NOMO-1 treated with dmso at 0.1 percent for 144 hours (cell line): ENCODE results near the gene ZMIZ2.
"Not testable (repeated sequence)": the region's sequence is repeated elsewhere in the genome, so short reads cannot be mapped to it uniquely, and the experiment has no call there.

Source experiments
- DNase-seq: peaks from one replicate; lab custom pipeline; 2025; ENCODE audit not compliant: unreplicated experiment; lab: John Stamatoyannopoulos, UW

ZMIZ2 gene, protein sequence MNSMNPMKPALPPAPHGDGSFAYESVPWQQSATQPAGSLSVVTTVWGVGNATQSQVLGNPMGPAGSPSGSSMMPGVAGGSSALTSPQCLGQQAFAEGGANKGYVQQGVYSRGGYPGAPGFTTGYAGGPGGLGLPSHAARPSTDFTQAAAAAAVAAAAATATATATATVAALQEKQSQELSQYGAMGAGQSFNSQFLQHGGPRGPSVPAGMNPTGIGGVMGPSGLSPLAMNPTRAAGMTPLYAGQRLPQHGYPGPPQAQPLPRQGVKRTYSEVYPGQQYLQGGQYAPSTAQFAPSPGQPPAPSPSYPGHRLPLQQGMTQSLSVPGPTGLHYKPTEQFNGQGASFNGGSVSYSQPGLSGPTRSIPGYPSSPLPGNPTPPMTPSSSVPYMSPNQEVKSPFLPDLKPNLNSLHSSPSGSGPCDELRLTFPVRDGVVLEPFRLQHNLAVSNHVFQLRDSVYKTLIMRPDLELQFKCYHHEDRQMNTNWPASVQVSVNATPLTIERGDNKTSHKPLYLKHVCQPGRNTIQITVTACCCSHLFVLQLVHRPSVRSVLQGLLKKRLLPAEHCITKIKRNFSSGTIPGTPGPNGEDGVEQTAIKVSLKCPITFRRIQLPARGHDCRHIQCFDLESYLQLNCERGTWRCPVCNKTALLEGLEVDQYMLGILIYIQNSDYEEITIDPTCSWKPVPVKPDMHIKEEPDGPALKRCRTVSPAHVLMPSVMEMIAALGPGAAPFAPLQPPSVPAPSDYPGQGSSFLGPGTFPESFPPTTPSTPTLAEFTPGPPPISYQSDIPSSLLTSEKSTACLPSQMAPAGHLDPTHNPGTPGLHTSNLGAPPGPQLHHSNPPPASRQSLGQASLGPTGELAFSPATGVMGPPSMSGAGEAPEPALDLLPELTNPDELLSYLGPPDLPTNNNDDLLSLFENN

DNA sequence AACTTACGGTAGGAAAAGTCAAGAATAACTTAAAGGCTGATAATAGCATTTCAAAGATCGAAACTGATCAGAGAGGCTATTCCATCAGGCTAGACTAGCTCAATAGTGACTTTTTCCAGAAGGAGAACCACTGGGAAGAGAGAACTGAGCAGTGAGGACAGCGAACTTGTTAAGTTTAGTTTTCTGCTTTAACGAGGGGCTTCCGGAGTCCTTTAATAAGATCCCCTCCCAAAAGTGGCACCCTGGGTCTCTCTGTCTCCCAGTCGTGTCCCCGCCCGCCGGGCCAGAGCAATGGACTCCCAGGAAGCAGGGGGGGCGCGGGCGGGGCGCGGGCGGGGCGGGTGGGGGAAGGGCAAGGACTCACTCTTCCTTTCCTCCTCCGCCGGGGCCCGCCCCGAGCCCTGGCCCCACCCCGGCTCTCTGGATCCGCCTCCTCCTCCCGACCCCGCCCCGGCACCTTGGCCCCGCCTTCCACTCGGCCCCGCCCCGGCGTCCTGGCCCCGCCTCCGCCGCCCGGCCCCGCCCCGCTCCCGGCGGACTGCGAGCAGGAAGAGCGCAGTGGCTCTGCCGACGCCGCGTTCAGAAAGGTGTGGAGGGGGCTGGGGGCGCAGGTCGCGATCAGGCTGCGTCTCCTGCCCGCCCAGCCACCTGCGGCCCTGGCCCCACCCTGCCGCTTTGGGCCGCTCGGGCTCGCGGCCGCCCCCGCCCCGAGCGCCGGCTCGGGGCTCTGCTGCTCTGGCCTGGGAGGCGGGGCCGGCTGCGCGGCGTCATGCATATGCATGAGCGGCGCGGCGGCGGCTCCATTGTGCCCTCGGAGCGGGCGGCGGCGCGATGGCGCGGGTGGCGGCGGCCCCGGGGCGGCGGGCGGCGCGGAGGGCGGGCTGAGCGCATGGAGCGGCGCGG lies at the start of gene ZMIZ2:
TSS of gene ZMIZ2 (plus strand) at position 803 of the 903 bp plus-strand sequence. CDS start 7,403 bp downstream, outside the sequence.
- peak; percentile 52 for DNase-seq

DNA sequence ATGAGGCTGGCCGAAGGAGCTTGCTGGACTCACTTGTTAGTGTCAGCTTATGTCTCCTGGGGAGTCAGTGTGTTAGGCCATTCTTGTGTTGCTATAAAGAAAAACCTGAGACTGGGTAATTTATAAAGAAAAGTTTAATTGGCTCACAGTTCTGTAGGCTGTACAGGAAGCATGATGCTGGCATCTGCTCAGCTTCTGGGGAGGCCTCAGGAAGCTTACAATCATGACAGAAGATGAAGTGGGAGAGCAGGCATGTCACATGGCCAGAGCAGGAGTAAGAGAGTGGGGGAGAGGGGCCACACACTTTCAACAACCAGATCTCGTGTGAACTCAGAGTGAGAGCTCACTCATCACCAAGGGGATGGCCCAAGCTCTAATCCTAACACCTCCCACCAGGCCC lies 49.0 kb upstream of the ZMIZ2 start:
- not testable (repeated sequence) for DNase-seq

- DNase-seq: no peak
These were observed 48.3 kb upstream of the ZMIZ2 start for GRCh38 chr7:44700322-44700721.

DNA sequence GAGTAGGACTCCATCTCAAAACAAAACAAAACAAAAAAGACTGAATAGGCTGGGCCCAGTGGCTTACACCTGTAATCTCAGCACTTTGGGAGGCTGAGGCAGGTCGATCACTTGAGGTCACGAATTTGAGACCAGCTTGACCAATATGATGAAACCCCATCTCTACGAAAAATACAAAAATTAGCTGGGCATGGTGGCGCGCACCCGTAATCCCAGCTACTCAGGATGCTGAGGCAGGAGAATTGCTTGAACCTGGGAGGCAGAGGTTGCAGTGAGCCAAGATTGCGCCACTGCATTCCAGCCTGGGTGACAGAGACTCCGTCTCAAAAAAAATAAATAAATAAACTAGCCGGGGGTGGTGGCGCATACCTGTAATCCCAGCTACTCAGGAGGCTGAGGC lies 45.3 kb upstream of the ZMIZ2 start:
- DNase-seq: not testable (repeated sequence)

DNA sequence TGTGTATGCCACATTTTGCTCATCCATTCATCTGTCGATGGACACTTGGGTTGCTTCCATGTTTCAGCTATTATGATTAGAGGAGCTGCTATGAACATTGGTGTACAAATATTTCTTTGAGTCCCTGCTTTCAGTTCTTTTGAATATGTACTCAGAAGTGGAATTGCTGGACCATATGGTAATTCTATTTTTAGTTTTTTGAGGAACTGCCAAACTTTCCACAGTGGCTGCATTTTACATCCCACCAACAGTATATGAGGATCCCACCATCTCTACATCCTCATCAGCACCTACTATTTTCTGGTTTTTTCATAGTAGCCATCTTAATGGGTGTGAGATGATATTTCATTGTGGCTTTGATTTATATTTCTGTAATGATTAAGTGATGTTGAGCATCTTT lies 44.7 kb upstream of the ZMIZ2 start:
- no peak for DNase-seq

DNA sequence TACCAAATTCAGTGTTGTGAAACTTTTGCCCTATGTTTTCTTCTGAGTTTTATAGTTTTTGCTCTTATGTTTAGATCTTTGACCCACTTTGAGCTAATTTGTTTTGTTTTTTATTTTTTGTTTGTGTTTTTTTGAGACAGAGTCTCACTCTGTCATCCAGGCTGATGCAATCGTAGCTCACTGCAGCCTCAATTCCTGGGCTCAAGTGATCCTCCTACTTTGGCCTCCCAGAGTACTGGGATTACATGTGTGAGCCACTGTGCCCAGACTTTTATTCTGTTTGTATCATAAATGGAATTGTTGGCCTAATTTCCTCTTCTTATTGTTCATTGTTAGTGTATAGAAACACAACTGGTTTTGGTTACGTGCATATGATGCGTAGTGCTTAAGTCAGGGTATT lies 43.2 kb upstream of the ZMIZ2 start:
- no peak for DNase-seq

GRCh38 chr7:44706788-44707557 lies 41.7 kb upstream of the ZMIZ2 start:
- DNase-seq: no peak

DNA sequence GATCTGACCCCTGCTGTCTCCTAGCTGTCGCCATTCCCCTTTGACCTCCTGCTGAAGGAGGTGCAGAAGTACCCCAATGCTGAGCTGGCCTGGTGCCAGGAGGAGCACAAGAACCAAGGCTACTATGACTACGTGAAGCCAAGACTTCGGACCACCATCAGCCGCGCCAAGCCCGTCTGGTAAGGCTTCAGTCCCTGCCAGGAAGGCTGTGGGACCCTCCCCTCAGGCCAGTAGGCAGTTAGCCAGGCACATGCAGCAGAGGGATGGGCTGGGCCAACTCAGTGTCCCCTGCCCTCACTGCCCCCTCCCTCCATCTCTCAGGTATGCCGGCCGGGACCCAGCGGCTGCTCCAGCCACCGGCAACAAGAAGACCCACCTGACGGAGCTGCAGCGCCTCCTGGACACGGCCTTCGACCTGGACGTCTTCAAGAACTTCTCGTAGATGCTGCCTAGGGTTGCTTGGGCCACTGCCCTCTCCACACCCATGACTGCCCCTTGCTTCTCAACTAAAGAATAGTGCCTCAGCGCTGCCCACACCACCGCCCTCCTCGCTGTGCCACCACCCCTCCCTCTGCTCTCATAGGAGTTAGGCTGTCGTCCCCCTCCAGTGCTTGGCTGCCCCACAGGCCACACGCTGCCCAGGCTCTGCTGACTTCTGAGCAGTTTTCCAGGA lies 41.0 kb upstream of the ZMIZ2 start:
- no peak for DNase-seq

DNA sequence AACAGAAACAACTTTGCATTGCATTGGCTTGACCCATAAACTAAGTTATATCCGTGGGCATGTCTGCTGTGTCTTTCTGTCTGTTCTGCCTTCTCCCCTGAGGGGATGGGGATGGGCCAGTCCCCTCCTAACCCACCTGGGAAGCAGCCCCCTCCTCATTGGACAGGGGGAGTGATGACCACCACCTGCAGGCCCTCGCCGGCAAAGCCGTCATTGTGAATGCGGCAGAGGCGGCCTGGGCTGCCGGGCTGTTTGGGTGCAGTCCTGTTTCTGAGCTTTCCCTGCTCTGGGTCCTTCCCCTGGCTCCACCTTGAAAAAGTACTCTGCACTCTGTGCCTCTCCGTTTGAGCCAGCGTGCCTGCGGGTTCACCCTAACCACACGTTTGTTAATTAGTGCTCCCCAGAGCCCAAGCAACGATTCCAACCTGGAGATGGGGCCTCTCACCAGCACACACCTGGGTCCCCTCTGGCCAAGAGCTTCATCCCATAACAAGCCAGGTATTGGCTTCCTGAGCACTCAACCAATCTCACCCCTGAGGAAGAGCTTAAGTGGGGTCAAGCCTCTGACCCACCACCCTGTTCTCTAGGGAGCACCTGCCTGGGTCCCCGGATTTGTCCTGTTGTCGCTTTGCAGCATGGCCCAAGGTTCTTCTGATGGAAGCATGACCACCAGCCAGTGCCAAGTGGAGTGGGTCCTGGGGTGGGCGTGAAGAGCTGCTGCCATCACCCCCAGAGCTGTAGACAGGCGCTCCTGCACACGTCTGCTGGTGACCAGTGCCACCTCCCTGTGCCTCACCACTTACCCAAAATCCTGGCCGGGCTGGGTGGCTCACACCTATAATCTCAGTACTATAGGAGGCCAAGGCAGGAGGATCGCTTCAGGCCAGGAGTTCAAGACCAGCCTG lies 39.4 kb upstream of the ZMIZ2 start:
- DNase-seq: no peak

GRCh38 chr7:44709945-44710596 lies 38.6 kb upstream of the ZMIZ2 start:
- no peak for DNase-seq

DNA sequence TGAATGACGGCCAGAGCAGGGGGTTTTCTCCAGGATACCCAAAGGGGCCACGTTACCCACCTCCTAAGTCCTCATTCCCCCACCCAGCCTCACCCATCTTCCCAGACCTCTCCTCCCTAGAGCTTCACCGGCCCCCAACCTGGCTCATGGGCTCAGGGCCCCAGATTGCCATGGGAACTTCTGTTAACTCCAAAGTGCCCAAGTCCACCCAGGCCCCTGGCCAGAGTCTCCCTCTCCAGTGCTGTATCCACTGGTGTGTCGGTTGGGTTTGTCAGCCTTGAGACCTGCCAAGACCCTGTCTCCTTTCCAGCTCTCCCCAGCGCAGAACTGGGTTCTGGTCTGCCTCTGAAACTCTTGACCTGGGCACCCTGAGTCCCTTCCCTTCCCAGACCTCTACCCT lies 37.1 kb upstream of the ZMIZ2 start:
- DNase-seq: no peak

- no peak for DNase-seq
These were observed 36.6 kb upstream of the ZMIZ2 start for GRCh38 chr7:44712012-44712411.

DNA sequence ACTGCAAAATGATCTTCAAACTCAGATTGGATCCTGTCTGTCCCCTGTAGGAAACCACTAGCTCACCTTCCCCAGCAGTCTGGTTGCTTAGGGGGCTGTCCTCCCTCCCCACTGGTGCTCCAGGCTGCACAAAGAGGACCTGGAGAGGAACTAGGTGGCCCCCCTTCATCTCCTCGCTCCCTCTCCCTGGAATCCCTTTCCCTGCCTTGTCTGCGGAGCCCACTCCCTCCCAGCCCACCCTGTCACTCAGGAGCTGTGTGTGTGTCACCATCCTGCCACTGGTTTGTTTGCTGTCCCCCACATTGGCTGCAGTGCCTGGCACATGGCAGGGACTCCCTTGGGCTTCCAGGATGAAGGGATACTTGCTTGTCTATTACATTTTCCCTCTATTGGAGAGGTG lies 35.5 kb upstream of the ZMIZ2 start:
- DNase-seq: no peak

DNA sequence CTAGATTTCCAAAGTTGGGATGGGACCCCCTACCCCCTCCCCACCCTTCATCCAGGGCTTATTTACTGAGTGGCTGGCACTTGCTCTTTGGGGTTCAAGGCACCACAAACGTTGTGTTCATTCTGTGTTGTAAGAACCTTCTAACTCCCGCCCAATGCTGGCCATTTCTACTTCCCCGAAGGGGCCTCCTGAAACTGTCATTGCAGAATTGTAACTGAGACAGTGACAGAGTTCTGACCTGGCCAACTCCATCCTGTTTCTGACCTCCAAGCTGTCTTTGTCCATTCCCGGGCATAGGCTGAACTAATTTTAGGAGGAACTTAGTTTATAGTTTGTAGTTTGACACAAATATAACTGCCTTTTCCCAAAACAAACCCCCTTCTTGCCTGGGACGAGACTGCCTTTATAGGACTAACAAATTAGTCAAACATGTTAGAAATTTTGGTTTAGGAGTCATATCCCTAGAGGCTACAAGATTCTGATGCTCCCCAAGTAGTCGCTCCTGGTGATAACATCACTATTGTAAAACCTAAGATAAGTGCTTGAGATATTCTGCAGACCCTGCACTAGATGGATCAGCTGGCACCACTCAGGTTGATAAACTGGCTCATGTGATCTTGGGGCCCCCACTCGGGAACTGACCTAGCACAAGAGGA lies 34.8 kb upstream of the ZMIZ2 start:
- DNase-seq: peak; percentile 6

DNA sequence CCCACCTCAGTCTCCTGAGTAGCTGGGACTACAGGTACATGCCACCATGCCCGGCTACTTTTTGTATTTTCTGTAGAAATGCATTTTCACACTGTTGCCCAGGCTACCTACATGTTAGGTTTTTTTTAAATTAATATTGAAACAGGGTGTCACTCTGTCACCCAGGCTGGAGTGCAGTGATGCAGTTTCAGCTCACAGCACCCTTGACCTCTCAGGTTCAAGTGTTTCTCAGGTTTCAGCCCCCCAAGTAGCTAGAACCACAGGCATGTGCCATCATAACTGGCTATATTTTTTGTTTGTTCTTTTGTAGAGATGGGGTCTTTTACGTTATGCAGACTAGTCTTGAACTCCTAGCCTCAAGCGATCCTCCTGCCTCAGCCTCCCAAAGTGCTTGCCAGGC lies 32.4 kb upstream of the ZMIZ2 start:
- DNase-seq: no peak

DNA sequence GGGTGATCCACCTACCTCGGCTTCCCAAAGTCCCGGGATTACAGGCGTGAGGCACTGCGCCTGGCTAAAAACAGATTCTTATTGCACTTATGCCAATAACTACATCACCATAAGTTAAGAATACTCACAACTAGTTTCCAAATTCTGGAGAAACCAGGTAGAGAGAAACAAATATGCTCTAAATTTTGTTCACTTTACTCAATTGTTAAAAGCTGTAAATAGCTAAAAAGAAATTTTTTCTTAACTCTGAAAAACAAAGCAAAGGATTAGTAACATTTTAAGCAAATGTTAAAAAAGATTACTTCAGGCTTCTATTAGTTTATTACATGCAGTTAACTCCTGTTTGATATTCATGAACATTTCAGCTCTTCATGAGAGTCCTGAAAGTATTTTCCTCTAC lies 28.3 kb upstream of the ZMIZ2 start:
- no peak for DNase-seq

DNA sequence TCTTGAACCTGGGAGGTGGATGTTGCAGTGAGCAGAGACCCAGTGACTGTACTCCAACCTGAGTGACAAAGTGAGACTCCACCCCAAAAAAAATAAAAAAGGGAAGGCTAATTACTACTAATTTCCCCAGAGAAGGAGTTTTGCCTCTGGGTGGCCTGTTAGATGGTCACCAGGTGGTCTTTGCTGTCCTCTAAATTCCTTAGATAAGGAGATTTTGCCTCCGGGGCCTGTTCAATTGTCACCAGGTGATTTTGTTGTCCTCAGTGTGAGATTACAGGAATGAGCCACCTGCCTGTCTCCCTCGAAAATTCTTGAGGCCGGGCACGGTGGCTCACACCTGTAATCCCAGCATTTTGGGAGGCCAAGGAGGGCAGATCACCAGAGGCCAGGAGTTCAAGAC lies 24.4 kb upstream of the ZMIZ2 start:
- DNase-seq: no peak

DNA sequence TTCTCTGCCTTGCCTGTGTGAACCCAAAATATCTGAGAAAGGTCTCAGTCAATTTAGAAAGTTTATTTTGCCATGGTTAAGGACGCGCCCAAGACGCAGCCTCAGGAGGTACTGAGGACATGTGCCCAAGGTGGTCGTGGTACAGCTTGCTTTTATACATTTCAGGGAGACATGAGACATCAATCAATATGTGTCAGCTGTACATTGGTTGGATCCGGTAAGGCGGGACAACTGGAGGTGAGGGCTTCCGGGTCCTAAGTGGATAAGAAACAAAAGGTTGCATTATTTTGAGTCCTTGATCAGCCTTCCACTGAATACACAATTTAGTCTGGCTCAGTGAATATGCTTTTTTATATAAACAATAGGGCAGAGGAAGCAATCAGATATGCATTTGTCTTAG lies 22.4 kb upstream of the ZMIZ2 start:
- not testable (repeated sequence) for DNase-seq
